Activated naive CD4-positive, alpha-beta T cell (primary cell): ENCODE data around the gene LRRC58.
"Not testable (repeated sequence)": the region's sequence is repeated elsewhere in the genome, so short reads cannot be mapped to it uniquely, and the experiment has no call there.

Experiments used
- DNase-seq, 4 experiments: peaks; one replicate each; lab custom pipeline; 2025; lab: John Stamatoyannopoulos, UW

The LRRC58 gene

GRCh38 chr3:120339362-120339761 is 9.8 kb downstream of the LRRC58 start:
- no peak for DNase-seq

GRCh38 chr3:120338517-120338916 is 10.6 kb downstream of the LRRC58 start:
- no peak for DNase-seq

- no peak for DNase-seq
Measured at GRCh38 chr3:120332646-120333045, 16.5 kb downstream of the LRRC58 start.

GRCh38 chr3:120331076-120331475 is 18.1 kb downstream of the LRRC58 start:
- no peak for DNase-seq

GRCh38 chr3:120326784-120327183 is 22.4 kb downstream of the LRRC58 start:
- DNase-seq, result no peak

- no peak for DNase-seq
Measured at GRCh38 chr3:120324190-120324589, 25.0 kb downstream of the LRRC58 start.

GRCh38 chr3:120323761-120324160 is 25.4 kb downstream of the LRRC58 start:
- DNase-seq, result not testable (repeated sequence)

GRCh38 chr3:120311863-120312794 is 37.0 kb downstream of the LRRC58 start:
- no peak for DNase-seq

GRCh38 chr3:120306519-120307455 is 42.4 kb downstream of the LRRC58 start:
- no peak for DNase-seq

GRCh38 chr3:120304616-120305015 is 44.5 kb downstream of the LRRC58 start:
- DNase-seq, result no peak

- DNase-seq, result no peak
Measured at GRCh38 chr3:120302361-120302760, 46.8 kb downstream of the LRRC58 start.

GRCh38 chr3:120300971-120301370 is 48.2 kb downstream of the LRRC58 start:
- DNase-seq, result no peak

GRCh38 chr3:120299403-120299802 is 49.8 kb downstream of the LRRC58 start:
- no peak for DNase-seq

GRCh38 chr3:120298996-120299395 is 50.2 kb downstream of the LRRC58 start:
- no peak for DNase-seq

- not testable (repeated sequence) for DNase-seq
Measured at GRCh38 chr3:120291552-120291951, 57.6 kb downstream of the LRRC58 start.

- no peak for DNase-seq
Measured at GRCh38 chr3:120289636-120290035, 59.5 kb downstream of the LRRC58 start.

- no peak for DNase-seq
Measured at GRCh38 chr3:120286465-120286864, 62.7 kb downstream of the LRRC58 start.

GRCh38 chr3:120285508-120285841 is 63.7 kb downstream of the LRRC58 start:
- DNase-seq, result no peak

- DNase-seq, result no peak
Measured at GRCh38 chr3:120284747-120285507, 64.2 kb downstream of the LRRC58 start, which contains the start of gene GPR156. TSS of gene GPR156 (minus strand) at chr3:120285222. CDS start at chr3:120244098, 41,124 bp downstream.

- DNase-seq, result no peak
Measured at GRCh38 chr3:120281261-120281660, 67.9 kb downstream of the LRRC58 start.

GRCh38 chr3:120280566-120280965 is 68.6 kb downstream of the LRRC58 start:
- DNase-seq, result no peak

GRCh38 chr3:120280026-120280425 is 69.1 kb downstream of the LRRC58 start:
- no peak for DNase-seq
